Inflammatory macrophage treated with lipopolysaccharide for 1 hour (primary cell): ENCODE results near the gene LMF1.

Source experiments
- DNase-seq, 2 donors: peaks; one replicate each; pipeline ENCODE4 v3.0.0-alpha.2; 2020 to 2022

LMF1 gene

GRCh38 chr16:1002399-1003166 lies 31.8 kb upstream of the LMF1 start:
- DNase-seq: peak in 1 of 2 donors; percentile 29

- no peak for DNase-seq
Measured at GRCh38 chr16:1001096-1001495, 30.3 kb upstream of the LMF1 start.

GRCh38 chr16:1000608-1001007 lies 29.8 kb upstream of the LMF1 start:
- no peak for DNase-seq

- DNase-seq: no peak
Measured at GRCh38 chr16:999677-1000076, 28.9 kb upstream of the LMF1 start.

GRCh38 chr16:998615-999014 lies 27.8 kb upstream of the LMF1 start:
- no peak for DNase-seq

- no peak for DNase-seq
Measured at GRCh38 chr16:998211-998610, 27.4 kb upstream of the LMF1 start.

GRCh38 chr16:997440-998051 lies 26.8 kb upstream of the LMF1 start:
- peak; percentile 30 to 36 for DNase-seq

- no peak for DNase-seq
Measured at GRCh38 chr16:996681-997080, 25.9 kb upstream of the LMF1 start.

GRCh38 chr16:995783-996182 lies 25.0 kb upstream of the LMF1 start:
- no peak for DNase-seq

GRCh38 chr16:995087-995486 lies 24.3 kb upstream of the LMF1 start:
- no peak for DNase-seq

GRCh38 chr16:993731-994130 lies 22.9 kb upstream of the LMF1 start:
- no peak for DNase-seq

GRCh38 chr16:991773-992172 lies 21.0 kb upstream of the LMF1 start:
- no peak for DNase-seq

GRCh38 chr16:991345-991744 lies 20.6 kb upstream of the LMF1 start:
- DNase-seq: no peak

- DNase-seq: no peak
Measured at GRCh38 chr16:990516-991291, 19.9 kb upstream of the LMF1 start.

GRCh38 chr16:989354-989814 lies 18.6 kb upstream of the LMF1 start:
- DNase-seq: no peak

- peak; percentile 7 to 29 for DNase-seq
Measured at GRCh38 chr16:988471-989353, 17.9 kb upstream of the LMF1 start.

- DNase-seq: no peak
Measured at GRCh38 chr16:987906-988305, 17.1 kb upstream of the LMF1 start.

- DNase-seq: no peak
Measured at GRCh38 chr16:986925-987582, 16.3 kb upstream of the LMF1 start.

GRCh38 chr16:986411-986810 lies 15.6 kb upstream of the LMF1 start:
- DNase-seq: no peak

GRCh38 chr16:985646-986400 lies 15.0 kb upstream of the LMF1 start:
- no peak for DNase-seq
